HG02884 (cell line): Measurements from ENCODE around the gene NKX6-2.
"Not testable (repeated sequence)": the region's sequence is repeated elsewhere in the genome, so short reads cannot be mapped to it uniquely, and the experiment has no call there.

Experiments
- ATAC-seq: cut with Tn5 transposase; IDR thresholded peaks from one replicate; pipeline ENCODE4 v1.9.1; 2021; ENCODE audit warnings: mild to moderate bottlenecking, moderate library complexity; ENCODE audit not compliant: unreplicated experiment

The NKX6-2 gene

DNA sequence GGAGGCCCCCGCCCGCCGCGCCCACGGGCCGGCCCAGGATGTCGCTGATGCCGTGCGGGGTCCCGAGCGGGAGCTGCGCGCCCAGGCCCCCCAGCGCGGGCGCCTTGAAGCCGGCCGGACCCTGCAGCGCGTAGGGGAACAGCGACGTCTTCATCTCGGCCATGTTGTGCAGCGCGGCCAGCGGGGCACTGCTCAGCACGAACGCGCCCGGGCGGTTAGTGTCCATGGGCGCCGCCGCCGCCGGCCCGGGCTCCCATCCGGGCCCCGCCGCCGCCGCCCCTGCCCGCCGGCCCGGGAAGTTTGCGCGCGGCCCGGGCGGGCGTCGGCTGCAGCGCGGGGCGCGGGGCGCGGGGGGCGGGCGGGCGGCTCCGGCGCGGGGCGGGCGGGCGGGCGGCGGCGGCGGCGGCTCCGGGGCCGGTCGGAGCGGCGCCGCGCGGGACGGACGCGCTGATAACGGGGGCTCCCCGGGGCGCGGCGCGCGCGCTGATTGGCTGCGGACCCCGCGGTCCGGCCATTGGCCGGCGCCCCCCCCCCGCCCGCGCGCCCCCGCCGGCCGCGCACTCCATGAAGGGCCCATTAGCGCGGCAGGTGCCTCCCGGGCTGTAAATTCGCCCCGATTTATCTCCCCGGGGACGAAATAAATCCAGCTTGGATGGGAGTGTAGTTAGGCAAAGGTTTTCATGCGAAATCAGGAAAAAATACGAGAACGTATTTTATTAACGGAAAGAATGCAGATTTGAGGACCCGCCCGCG is at the start of gene NKX6-2:
TSS of gene NKX6-2 (minus strand) at position 425 of the 753 bp plus-strand sequence. CDS start at position 226, 199 bp downstream.
- no peak for ATAC-seq

DNA sequence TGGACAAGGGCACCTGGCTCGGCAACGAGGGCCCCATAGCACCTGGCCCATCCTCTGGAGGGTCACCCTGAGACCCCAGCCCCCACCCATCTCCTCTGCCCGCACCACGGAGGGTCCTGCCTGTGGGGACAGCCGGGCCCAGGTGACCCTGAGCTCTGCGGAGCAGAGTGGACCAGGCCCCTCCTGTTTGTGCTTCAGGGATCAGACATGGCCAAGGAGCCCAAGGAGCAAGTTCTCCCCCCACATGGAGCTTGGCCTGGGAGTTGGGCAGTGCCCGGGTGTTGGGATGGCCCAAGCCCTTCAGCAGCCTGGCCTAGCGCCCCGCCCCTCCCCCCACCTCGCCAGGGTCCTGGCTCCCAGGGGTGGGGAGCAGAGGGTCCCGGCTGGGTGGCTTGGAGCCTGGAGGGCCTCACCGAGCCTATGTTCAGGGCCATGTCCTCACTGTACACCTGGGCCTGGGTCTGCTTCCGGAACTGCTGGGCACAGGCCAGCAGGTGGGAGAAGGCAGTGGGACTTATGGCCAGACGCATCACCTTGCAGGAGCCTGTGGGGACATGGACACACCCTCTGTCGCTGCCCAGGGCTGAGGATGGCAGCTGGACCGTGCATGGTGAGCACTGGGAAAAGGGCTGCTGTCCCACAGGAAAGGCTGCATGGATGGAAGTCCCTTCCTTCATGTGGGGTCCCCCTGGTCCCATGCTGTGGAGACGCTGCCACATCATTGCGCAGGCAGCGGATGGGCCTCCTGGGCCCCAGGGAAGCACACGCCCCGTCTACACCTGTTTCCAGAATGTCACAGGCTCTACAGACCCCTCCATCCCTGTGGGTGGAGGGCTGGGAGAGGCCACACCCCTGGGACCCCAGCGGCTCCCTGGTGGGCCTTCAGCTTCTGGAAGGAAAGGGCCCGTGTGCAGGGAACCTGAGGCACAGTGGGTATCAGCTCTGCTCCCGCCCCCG is 49.2 kb upstream of the NKX6-2 start:
- no peak for ATAC-seq

DNA sequence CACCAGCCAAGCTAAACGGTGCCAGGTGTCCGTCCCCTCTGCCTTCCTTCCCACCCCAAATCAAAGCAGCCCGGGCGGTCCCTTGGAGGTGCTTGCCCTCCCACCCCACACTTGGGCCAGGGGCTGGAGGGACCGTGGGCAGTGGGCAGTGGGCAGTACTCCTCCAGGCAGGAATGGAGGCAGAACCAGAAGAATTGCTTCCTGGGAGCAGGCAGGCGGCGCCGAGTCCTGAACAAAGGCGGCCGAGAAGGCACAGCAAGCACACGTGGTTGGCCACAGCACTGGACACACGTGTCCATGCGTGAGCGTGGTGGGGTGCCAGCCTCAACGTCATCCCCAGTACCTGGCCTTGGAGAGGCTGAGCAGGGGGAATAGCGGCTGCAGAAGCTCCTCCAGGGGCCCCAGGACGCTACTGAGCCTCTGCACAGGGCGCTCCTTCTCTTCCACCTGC is 48.4 kb upstream of the NKX6-2 start:
- ATAC-seq = no peak

DNA sequence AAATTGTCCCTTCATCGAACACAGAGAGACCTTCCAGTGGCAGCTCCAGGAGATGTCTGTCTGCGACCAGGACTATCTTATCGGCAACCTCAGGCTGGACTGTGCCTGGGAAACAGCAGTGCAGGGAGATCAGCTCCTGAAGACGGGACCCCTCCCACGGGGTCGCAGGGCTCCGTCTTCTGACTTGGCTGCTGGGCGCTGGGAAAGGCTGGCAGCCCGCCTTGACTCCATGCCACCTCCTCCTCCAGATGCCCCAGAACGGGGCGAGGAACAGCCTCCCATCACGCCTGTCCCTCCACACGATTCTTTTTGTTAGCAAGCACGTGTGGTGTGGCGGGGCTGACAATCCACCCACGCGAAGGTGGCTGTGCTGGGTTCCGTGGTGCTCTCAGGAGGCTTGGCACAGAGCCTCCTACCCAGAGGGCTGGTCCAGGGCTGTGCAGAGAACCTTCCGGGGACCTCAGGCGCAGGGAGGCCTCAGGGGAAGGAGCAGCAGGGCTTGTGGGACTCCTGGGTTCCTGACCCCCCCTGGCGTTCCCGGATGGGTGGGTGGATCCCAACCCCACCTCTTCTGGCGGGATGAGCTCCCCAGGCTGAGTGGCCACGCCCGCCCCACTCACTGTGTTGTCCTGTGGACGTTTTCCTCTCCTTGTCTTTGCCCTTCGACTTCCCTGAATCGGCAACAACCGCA is 47.6 kb upstream of the NKX6-2 start:
- no peak for ATAC-seq

DNA sequence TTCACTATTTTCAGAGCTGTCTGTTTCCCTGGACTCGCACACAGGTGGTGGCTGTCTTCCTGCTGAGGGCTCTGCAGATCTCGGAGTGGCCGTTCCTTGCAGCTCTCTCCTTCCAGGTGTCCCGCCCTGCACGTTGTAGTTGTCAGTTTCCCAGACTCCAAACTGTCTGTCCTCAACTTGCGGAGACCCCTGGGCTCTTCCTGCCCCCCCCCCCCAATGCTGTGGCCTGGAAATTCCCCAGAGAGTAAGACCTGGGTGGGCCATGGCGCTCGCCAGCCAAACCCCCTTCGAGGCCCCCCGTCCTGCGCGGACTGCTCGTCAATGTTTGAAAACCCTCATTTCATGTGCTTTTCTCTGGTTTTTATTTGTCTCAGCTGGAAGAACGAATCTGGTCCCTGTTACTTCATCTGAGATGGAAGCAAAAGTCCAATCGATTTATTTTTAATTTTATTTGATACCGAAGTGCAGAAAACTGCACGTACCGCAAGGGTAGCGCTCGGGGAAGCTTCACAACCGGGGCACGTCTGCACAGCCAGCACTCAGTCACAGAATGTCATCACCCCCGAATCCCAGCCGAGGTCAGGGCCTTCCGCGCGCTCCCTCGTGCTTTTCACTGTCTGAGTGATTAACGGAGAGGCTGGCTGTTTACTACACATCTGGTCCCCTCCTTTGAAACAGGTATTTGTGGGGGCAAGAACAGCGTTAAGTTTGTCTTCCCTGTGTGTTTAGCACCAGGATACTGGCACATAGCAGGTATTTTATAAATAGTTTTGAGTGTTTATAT is 46.4 kb upstream of the NKX6-2 start:
- ATAC-seq = no peak

DNA sequence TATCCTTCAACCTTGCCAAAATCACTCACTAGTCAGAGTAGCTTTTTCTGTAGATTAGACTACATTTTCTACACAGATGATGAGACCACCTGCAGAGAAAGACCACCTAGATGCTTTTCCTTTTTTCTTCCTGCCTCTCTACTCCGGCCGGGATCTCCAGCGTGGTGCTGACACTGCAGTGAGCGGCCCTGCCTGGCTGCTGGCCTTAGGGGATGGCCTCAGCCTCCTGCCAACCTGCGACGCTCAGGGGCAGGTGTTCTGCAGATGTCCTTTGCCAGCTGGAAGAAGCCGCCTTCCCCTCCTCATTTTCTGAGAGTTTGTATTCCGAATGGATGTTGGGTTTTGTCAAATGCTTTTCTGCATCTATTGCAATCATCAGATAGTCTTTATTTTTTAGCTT is 43.5 kb upstream of the NKX6-2 start:
- ATAC-seq = no peak

DNA sequence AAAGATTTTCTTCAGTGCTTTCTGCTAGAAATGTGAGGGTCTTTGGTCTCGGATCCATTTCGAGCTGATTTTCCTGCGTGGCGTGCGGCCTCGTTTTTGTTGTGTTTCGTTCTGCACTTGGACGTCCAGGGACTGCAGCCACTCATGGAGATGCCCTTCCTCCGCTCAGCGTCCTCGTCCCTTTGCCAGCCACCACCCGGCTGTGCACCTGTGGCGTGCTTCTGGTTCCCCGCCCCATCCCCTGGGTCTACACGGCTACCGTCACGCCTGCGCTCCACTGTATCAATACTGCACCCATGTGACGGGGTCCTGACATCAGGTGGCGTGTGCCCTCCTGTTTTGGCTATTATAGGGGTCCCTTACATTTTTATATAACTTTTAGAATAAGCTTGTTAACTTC is 42.7 kb upstream of the NKX6-2 start:
- no peak for ATAC-seq

DNA sequence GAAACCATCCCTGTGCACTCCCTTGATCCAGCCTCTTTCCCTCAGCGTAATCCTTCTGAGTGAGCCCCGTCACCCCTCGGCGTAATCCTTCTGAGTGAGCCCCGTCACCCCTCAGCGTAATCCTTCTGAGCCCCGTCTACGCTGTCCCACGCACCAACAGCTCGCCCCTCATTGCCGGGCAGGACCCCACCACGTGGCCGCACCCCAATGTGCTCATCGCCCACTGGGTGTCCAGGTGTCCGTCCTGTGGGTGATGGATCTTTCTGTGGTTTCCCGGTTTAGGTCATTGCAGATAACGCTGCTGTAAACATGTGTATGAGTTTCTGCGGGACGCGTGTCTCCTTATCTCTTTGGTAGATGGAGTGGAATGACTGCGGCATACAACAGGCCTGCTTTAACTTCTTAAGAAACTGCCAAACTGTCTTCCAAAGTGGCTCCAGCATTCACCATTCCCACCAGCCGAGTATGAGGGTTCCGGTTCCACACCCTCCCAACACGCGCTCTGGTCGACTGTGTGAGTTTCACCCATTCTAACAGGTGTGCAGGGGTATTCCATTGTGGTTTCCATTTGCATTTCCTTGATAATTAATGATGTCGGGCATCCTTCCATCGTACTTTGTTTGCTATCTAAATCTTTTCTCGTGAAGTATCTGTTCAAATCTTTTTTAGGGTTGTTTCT is 42.1 kb upstream of the NKX6-2 start:
- no peak for ATAC-seq

DNA sequence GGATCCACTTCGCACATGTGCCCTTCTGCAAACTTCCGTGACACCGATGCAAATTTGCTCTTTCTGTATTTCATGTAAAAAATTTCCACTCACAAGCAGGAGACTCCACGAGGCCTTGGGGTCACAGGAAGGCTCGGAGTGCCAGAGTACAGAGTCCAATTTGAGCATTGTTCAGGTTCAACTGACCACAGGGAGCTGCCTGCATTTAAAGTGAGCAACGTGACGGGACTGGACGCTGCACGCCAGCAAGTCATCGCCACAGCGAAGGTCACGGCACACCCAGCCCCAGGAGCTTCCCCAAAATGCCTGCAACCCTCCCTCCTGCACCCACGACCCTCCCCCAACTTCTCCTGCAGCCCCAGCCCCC is 41.5 kb upstream of the NKX6-2 start:
- no peak for ATAC-seq

DNA sequence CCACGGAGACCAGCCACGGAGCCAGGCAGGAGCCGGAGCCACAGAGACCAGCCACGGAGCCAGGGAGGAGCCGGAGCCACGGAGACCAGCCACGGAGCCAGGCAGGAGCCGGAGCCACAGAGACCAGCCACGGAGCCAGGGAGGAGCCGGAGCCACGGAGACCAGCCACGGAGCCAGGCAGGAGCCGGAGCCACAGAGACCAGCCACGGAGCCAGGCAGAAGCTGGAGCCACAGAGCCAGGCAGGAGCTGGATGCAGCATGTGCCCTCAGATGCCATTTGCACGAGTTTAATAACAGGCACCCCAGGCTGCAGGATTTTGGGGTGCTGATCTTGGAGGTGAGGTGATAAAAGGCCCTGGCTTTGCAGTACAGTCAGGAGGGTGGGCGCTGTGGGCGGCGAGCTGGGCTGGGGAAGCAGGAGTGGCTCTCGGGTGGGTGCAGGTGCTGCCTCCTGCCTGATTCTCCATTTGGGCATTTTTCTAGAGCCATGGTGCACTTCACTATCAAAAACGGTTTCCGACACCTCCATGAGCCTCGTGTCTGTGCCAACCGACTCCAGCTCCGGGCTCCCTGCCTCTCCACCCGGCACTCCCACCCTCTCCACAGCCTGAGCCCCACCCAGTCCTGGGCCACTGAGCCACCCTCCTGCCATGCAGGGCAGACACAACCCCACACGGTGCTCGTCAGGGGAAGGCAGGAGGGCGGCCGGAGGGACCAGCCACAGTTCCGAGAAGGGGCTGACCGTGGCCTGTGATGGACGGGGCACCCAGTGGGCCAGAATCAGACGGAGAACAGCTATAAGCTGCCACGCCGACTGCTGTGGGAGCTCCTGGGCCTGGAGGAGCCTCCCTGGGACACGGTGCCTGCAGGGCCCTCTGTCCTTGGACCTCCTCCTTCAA is 40.8 kb upstream of the NKX6-2 start:
- ATAC-seq = no peak

DNA sequence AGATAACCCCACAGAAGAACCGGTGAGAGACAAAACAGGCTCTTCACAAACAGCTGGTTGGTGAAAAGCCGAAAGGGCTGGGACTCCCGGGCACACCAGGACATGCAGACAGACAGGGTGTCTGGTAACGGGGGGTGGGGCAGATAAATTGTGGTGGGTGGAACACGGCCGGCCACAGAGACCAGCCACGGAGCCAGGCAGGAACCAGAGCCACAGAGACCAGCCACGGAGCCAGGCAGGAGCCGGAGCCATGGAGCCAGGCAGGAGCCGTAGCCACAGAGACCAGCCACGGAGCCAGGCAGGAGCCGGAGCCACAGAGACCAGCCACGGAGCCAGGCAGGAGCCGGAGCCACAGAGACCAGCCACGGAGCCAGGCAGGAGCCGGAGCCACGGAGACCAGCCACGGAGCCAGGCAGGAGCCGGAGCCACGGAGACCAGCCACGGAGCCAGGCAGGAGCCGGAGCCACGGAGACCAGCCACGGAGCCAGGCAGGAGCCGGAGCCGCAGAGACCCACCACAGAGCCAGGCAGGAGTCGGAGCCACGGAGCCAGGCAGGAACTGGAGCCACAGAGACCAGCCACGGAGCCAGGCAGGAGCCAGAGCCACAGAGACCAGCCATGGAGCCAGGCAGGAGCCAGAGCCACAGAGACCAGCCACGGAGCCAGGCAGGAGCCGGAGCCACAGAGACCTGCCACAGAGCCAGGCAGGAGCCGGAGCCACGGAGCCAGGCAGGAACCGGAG is 40.0 kb upstream of the NKX6-2 start:
- not testable (repeated sequence) for ATAC-seq

DNA sequence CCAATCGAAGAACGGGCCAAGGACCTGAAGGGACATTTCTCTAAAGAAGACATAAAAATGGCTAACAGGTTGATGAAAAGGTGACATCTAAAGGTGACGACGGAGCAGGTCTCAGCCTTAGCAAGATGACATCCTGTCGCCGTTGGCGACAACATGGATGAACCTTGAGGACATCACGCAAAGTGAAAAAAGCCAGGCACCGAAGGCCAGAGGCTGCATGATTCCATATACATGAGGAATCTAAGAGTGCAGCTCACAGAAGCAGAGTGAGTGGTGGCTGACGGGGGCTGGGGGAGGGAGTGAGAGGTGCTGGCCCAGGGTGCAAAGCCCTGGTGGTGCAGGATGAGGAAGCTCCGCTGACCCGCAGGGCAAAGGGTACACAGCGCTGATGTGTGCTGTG is 34.1 kb upstream of the NKX6-2 start:
- ATAC-seq = no peak

DNA sequence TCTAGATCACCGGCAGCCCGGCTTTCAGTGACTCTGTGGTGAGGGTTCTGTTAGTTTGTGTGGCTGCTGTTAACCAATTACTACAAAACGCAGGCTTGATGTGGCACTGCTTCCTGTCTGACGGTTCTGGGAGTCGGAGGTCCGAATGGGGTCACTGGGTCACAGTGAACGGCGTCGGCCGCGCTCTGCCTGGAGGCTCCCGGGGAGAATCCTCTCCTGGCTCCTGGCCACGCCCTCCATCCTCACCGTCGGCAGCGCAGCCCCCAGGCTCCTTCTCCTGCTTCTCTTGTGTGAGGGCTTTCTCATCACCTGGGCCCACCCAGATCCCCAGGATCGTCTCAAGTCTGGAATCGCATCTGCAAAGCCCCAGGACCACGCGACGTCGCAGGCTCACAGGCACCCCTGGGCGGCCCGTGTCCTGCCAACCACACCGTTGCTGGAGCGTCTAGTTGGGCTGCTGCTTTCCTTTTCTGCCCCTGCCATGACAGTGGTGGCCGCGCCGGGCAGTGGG is 31.8 kb upstream of the NKX6-2 start:
- no peak for ATAC-seq

DNA sequence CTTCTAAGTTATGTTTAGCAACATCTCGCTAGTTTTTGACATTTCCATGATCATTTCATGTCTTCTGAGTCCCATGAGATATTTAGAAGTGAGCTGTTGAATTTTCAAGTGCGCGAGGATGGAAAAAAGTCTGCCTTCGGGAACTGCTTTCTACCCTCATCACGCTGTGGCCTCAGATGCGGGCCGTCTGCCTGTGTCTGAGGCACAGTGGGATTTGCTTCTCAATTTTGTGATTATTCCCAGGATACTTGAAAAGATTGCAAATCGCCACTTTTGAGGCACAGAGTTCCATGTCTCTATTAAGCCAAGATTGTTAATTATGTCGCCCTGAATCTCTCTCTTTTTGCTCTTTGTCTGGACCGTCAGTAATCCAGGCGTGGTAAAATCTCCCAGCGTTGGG is 30.8 kb upstream of the NKX6-2 start:
- no peak for ATAC-seq

DNA sequence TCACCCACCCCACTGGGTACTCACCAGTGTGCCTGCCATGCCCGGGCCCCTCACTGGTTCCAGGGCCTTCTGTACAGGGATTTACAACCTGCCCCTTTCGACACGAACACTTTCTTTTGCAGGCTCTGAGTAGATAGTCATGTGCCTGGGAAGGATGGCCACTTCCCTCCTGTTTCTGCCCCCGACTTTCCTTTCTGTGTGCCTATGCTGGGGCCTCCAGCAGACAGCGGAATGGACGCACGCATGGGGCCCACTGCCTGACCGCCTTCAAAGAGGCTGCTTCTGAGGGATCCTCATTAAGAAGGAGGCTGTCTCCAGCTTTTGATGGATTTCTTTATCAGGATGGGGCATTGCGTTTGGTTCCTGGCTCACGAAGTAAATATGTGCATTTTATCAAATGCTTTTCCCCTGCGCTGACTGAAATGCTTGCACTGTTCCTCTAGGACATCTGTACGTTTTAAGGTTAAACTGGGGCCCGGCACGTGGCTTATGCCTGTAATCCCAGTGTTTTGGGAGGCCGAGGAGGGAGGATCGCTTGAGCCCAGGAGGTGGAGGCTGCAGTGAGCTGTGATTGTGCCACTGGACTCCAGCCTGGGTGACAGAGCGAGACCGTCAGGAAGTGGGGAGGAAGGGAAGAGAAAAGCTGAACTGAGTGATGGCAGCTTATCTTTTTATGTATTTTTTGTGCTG is 29.4 kb upstream of the NKX6-2 start:
- no peak for ATAC-seq

DNA sequence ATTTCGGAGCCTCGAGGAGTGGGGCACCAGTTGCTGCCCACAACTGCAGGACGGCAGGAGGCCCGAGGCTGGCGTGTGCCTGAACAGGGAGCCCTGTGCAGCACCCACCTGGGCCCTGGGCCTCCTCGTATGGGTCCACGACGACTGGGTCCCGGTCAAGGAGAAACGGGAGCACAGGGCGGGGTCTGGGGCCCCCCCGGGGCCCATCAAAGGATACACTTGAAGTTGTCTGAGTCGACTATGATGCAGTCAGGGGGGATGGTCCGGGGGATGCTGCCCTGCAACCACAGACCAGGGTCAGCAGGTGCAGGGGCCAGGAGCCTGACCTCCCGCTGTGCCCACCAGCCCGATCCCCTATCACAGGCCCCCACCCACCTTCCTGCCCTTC is 28.5 kb upstream of the NKX6-2 start:
- no peak for ATAC-seq
